COLO668 (cell line): Measurements from ENCODE around the gene IFI44L.
A peak's percentile ranks its signal among the peaks of the same experiment; 100 is the strongest.

ENCODE experiments used
- DNase-seq: peaks from one replicate; lab custom pipeline; 2025; ENCODE audit not compliant: unreplicated experiment; lab: John Stamatoyannopoulos, UW

Gene IFI44L

DNA sequence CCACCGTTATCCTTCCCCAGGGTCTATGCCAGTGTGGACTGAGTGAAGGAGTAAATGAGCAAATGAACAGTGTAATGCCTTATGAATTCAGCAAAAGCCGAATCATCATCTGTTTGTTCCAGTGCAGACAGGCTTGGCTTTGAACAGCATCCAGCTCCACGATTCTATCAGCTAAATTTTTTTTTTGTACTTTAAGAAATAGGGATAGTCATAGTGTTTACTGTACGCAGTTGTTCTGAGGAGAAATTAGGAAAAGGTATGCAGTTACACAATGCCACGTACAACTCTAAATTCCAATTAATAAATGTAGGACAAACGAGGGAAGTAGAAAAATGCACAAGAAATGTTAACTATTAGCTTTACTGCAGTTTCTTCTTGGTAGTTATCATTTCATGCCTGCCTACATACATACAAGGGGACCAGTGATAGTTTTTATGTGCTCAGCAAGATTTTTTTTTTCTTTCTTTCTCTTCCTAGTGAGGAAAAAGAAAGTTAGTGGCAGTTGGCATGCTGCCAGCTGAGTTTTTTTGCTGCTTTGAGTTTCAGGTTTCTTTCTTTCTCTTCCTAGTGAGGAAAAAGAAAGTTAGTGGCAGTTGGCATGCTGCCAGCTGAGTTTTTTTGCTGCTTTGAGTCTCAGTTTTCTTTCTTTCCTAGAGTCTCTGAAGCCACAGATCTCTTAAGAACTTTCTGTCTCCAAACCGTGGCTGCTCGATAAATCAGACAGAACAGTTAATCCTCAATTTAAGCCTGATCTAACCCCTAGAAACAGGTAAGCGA, at the start of gene IFI44L:
TSS of gene IFI44L (plus strand) at position 646 of the 777 bp plus-strand sequence. CDS start 7,468 bp downstream, outside the sequence.
- DNase-seq, result no peak

GRCh38 chr1:78570539-78570938, 49.7 kb upstream of the IFI44L start:
- DNase-seq, result no peak

DNA sequence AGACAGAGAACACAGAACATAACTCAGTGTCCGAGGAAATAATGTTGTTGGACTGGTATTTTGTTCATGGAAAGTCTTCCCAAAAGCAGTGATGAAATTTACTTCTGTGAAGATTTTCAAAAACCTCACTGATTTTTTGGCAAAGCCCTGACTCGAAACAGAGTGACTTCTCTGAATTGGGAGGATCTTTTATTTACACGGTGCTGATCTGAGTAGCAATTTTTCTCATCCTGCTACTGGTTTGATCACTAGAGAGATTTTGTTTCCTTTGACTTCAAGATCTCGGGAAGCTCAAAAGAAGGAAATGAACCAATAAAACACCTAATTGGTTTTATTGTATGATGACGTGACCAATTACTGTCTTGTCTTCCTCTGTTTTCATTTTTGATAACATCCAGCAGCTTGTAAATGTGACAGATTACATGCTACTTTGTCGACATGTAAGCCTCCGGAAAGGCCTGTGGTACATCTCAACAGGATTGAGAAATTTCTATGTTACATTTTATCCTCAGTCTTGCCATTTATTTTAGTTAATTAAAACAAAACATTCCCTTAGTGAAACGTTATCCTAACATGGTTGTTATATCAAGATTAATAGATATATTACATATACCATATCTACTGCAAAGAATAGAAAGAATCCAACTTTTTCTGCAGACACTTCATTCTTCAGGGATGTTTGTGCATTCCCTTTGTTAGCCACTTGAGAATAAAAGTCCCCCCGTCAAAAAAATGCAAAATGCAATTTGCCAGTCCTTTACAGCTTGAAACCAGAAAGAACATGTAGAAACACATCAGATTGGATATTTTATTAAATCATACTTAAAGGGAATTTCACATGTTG, 42.8 kb upstream of the IFI44L start:
- no peak for DNase-seq

DNA sequence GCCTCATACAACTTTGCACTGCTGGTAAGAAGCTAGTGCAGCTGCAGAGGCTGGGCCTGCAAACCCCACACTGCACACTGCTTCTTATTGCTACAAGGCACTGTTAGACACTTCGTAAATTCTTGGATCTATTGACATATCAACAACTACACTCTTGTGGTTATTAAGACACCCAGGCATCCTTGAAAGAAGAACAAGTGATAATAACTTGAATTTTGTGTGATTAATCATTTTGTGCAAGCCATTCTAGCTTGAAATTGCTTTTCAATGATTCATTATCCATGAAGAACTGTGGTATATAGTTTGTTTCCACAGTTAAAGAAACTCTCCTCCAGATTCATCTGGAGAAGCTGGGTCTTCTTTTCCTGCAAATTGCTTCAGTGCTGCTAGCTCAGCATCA, 33.7 kb upstream of the IFI44L start:
- no peak for DNase-seq

DNA sequence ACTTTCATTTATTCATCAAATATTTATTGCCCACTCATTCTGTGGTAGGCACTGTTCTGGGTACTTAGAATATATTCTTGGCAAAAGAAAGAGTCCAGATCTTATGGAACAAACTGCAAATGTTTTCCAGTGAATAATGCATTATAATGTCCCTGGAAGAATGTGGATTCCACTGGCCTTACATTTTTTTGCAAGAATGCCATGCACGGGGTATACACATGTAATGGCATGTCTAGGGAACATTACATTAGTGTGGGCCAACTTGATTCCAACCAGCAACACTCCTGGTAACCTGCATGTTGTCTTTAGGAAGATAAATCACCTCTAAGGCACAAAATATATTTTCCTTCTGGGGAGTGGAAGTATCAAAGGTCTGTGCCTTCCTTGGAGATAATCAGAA, 33.0 kb upstream of the IFI44L start:
- no peak for DNase-seq

- DNase-seq, result no peak
Observed at GRCh38 chr1:78591971-78592370, 28.3 kb upstream of the IFI44L start.

DNA sequence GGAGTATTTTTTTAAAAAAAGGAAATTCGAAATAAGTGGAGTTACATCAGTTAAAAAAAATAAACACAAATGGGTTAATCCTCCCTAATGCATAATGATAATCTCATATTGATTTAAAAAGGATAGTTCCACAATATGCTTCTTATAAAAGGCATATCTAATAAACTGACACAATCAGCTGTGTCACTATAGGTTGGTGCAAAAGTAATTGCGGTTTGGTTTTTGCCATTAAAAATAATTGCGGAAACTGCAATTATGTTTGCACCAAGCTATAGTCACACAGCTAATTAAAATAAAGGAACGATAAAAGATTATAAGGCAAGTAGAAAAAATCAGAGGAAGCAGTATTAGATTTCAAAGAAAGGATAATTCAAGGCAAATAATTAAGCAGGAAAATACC, 21.0 kb upstream of the IFI44L start:
- no peak for DNase-seq

- DNase-seq, result no peak
Observed at GRCh38 chr1:78601068-78601467, 19.2 kb upstream of the IFI44L start.

DNA sequence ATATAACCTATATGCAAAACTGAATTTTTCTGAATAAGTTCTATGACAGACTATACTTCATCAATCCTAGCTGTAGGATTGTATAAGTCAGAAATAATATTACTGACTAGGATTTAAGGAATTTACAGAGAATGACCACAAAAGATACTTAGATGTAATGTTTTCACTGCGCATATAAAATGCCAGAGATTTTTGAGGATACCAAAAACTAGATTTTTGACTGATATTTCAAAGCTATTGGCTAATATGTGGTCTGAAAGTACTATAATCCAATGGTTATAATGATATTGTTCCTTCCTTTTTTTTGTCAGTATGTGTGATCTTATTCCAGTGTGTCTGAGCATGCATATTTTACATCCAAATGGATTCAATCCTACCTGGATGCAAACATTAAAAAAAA, 17.0 kb upstream of the IFI44L start:
- no peak for DNase-seq

DNA sequence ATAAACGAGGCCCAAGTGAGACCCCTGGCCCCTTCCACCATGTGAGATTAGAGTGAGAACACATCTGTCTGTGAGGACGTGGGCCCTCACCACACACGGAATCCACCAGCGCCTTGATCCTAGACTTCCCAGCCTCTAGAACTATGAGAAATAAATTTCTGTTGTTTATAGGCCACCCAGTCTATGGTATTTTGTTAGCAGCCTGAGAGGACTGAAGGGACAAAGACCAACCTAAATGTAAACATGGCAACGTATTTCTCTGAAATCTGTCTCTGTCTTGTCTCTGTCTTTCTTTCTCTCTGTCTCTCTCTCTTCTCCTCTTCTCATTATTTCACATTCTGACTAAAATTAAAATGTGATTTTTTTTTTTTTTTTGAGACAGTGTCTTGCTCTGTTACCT, 15.6 kb upstream of the IFI44L start:
- no peak for DNase-seq

- DNase-seq, result no peak
Observed at GRCh38 chr1:78606274-78606673, 14.0 kb upstream of the IFI44L start.

- no peak for DNase-seq
Observed at GRCh38 chr1:78607334-78607927, 12.8 kb upstream of the IFI44L start.

DNA sequence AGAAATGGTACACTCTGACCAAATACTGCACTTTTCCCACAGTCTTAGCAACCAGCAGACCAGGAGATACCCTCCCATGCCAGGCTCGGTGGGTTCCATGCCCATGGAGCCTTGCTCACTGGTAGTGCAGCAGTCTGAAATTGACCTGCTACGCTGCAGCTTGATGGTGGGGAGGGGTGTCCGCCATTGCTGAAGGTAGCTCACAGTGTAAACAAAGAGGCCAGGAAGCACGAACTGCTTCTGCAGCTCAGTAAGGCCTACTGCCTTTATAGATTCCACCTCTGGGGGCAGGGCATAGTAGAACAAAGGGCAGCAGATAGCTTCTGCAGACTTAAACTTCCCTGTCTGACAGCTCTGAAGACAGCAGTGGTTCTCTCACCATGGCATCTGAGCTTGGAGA, 12.3 kb upstream of the IFI44L start:
- no peak for DNase-seq

DNA sequence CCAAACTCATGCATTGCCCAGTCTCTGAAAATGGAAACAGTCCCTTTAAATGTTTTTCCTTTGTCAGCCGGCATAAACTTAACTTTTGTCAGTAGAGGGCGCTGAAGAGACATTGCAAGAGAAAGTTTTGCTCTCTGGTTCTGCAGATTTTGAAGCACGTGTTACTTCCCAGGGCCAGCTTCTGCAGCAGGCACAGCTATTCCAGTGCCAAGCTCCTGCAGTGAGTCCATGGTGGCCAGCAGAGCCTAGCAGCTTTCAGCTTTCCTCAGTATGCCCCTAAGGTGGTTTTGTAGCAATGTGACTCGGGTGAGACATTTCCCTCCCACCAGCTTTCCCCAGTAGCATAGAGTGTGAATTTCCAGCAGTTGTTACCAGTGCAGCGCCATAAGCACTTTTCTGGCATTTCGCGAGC, 2.6 kb upstream of the IFI44L start:
- peak; percentile 61 for DNase-seq

DNA sequence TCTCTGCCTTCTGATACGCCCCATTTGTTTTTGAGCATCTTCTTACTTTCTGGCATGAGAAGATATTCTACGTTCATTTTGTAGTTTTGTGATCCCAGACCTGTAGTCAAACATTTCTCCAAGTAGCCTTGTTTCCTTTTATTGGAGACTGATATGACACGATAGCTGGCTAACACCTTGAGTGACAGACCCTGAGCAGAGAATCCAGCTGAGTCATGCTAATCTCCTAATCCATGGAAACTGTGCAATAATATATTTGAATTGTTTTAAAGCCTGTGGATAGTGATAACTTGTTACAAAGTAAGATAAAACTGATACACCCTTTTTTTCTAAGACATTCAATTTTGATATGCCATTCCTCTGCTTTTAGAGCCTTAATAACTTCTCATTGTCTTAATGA, 1.2 kb upstream of the IFI44L start:
- DNase-seq, result no peak

DNA sequence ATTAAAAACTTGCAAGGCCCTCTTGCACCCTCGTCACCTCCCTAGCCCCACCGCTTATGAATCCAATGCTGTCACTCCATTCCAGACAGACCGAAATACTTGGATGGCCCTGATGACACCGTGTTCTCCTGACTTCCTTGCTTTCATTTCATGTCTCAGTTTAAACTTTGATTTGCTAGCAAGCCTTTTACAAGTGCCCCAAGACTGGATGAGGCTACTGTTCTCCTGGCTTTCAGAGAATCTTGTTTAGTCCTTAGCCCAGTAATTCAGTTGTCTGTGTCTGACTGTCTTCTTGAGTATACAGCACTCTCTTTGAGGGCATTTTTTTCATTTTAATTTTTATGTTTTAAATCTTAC, 824 bp upstream of the IFI44L start:
- no peak for DNase-seq

DNA sequence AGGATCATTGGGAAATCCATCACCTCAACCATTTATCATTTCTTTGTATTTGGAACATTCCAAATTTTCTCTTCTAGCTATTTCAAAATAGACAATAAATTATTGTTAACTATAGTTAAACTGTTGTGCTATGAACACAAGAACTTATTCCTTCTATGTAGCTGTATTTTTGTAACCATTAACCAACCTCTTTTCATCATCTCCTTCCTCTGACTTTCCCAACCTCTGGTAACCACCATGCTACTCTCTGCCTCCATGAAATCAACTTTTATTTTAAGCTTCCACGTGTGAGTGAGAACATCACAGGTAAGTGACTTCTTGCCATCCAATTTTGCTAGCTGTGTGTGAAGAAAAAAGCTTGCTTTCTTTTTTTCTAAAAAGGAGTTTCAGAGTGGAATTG, 418 bp downstream of the IFI44L start:
- no peak for DNase-seq

- DNase-seq, result no peak
Observed at GRCh38 chr1:78622548-78622947, 2.3 kb downstream of the IFI44L start.

- DNase-seq, result no peak
Observed at GRCh38 chr1:78624035-78624434, 3.8 kb downstream of the IFI44L start.

GRCh38 chr1:78627321-78627720, 7.1 kb downstream of the IFI44L start:
- no peak for DNase-seq

- DNase-seq, result no peak
Observed at GRCh38 chr1:78630600-78630999, 10.4 kb downstream of the IFI44L start.

GRCh38 chr1:78633209-78633608, 13.0 kb downstream of the IFI44L start:
- DNase-seq, result no peak
